ENCODE results near the gene LATS1. TPM values are rescaled to one million over a fixed set of nuclear protein-coding genes. Genes with fewer than 3 reads are reported as not detected.

Gene LATS1
- polyA plus RNA-seq, 1 of the 3 experiments (the other 2 are of a cell fraction), result 6.9 TPM

DNA sequence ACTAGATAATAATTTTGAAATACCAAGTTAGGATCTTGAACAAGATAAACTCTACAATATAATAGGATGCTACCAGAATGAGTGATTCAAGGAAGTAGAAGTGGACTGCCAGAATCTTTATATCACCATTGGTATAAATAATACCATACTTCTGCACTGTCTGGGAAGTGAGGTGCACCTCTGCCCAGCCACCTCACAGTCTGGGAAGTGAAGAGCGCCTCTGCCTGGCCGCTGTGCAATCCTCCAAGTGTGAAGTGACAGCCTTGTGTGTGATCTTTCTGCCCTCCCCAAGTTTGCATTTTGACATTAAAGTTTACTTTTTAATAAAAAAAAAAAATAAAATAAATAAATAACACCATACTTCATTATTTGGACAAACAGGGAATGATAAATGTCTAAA is 18.8 kb downstream of the LATS1 start:
- no peaks in the 10 kb centered on the region for H3K9me2 ChIP-seq
- no peak for DNase-seq
- H3K9me3 ChIP-seq, result no peaks in the 10 kb centered on the region
- TF ChIP-seq TEAD4 (IDR thresholded peaks at IDR 0.05; ENCODE audit: borderline replicate concordance, insufficient read depth) (no peak), CHD2 (IDR thresholded peaks at IDR 0.05; ENCODE audit: low read length, partially characterized antibody) (no peak), RFX5 (IDR thresholded peaks at IDR 0.05; ENCODE audit: low read length) (no peak), RAD21 (IDR thresholded peaks at IDR 0.05; ENCODE audit: low read length) (no peak), RCOR1 (IDR thresholded peaks at IDR 0.05; ENCODE audit: low read length) (no peak), SMC3 (IDR thresholded peaks at IDR 0.05; ENCODE audit: low read depth, low read length) (no peak), TCF12 (IDR thresholded peaks at IDR 0.05) (no peak), SIN3A (IDR thresholded peaks at IDR 0.05; ENCODE audit: borderline replicate concordance, low read depth, low read length) (no peak), MEF2A (IDR thresholded peaks at IDR 0.05; ENCODE audit: borderline replicate concordance, low read depth) (no peak)
- TF ChIP-seq, protein P1, sequence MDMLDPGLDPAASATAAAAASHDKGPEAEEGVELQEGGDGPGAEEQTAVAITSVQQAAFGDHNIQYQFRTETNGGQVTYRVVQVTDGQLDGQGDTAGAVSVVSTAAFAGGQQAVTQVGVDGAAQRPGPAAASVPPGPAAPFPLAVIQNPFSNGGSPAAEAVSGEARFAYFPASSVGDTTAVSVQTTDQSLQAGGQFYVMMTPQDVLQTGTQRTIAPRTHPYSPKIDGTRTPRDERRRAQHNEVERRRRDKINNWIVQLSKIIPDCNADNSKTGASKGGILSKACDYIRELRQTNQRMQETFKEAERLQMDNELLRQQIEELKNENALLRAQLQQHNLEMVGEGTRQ (IDR thresholded peaks at IDR 0.05; ENCODE audit: borderline replicate concordance, low read depth, low read length), result no peak
- TF ChIP-seq, protein P2, sequence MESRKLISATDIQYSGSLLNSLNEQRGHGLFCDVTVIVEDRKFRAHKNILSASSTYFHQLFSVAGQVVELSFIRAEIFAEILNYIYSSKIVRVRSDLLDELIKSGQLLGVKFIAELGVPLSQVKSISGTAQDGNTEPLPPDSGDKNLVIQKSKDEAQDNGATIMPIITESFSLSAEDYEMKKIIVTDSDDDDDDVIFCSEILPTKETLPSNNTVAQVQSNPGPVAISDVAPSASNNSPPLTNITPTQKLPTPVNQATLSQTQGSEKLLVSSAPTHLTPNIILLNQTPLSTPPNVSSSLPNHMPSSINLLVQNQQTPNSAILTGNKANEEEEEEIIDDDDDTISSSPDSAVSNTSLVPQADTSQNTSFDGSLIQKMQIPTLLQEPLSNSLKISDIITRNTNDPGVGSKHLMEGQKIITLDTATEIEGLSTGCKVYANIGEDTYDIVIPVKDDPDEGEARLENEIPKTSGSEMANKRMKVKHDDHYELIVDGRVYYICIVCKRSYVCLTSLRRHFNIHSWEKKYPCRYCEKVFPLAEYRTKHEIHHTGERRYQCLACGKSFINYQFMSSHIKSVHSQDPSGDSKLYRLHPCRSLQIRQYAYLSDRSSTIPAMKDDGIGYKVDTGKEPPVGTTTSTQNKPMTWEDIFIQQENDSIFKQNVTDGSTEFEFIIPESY (IDR thresholded peaks at IDR 0.05; ENCODE audit: borderline replicate concordance, low read depth), result no peak
- TF ChIP-seq, protein P3, sequence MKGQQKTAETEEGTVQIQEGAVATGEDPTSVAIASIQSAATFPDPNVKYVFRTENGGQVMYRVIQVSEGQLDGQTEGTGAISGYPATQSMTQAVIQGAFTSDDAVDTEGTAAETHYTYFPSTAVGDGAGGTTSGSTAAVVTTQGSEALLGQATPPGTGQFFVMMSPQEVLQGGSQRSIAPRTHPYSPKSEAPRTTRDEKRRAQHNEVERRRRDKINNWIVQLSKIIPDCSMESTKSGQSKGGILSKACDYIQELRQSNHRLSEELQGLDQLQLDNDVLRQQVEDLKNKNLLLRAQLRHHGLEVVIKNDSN (IDR thresholded peaks at IDR 0.05; ENCODE audit: borderline replicate concordance, low read depth), result no peak
- peaks cover 14 to 34% of the 10 kb centered on the region in 2 experiments for H3K36me3 ChIP-seq (replicated peaks in 1 of 2; ENCODE audit: control insufficient read depth in 1 of 2, insufficient read depth in 2 of 2, low read length in 1 of 2)
- no peak overlapping the region for H2AFZ ChIP-seq (ENCODE audit: low read depth)
- ChIA-PET POLR2A (no interaction called here), CTCF (interaction anchor here (1.0 to 1.4 kb wide), 2 partner anchors 25 to 32 kb away, joined by 3 read pairs; no protein-coding TSS in a partner anchor)
- peaks cover 4% of the 10 kb centered on the region for H3F3A ChIP-seq (replicated peaks; ENCODE audit: insufficient read depth)
- no peaks in the 10 kb centered on the region for H3K4me1 ChIP-seq (ENCODE audit: control insufficient read depth in 1 of 2, insufficient read depth in 2 of 2, low read depth in 1 of 2, low read length in 1 of 2)
- H3K27ac ChIP-seq (ENCODE audit: low read depth in 2 of 2, low read length in 1 of 2), result no peak overlapping the region
- WGBS (ENCODE audit: low lambda C conversion rate), result 96% methylated on average over 2 of the region's 2 CpGs
- H3K4me2 ChIP-seq, result no peak overlapping the region
- H3K27me3 ChIP-seq (ENCODE audit: insufficient read depth), result no peaks in the 10 kb centered on the region
- no peak overlapping the region for H3K4me3 ChIP-seq (ENCODE audit: low read depth in 2 of 2, low read length in 1 of 2)
- H3K79me2 ChIP-seq (ENCODE audit: insufficient read depth), result peaks cover 100% of the 10 kb centered on the region
- H3K9ac ChIP-seq, result no peak overlapping the region
- peaks cover 27% of the 10 kb centered on the region for H4K20me1 ChIP-seq (ENCODE audit: insufficient read depth)

DNA sequence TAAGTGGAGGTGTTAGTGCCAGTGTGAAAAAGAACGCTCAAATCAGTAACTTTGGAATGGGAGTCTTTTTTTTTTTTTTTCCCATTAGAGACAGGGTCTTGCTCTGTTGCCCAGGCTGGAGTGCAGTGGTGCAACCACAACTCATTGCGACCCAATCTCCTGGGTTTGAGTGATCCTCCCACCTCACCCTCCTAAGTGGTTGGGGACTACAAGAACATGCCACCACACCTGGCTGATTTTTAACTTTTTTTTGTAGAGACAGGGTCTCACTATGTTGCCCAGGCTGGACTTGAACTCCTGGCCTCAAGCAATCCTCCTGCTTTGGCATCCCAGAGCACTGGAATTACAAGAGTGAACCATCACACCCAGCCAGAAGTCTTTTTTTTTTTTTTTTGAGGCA is 19.7 kb downstream of the LATS1 start:
- peaks cover 21% of the 10 kb centered on the region for H4K20me1 ChIP-seq (ENCODE audit: insufficient read depth)
- POLR2A ChIA-PET, result no interaction called here
- H3K9me2 ChIP-seq, result no peaks in the 10 kb centered on the region
- peaks cover 15 to 41% of the 10 kb centered on the region in 2 experiments for H3K36me3 ChIP-seq (replicated peaks in 1 of 2; ENCODE audit: control insufficient read depth in 1 of 2, insufficient read depth in 2 of 2, low read length in 1 of 2)
- H3K4me1 ChIP-seq (ENCODE audit: control insufficient read depth in 1 of 2, insufficient read depth in 2 of 2, low read depth in 1 of 2, low read length in 1 of 2), result no peaks in the 10 kb centered on the region
- CTCF ChIA-PET, result no interaction called here
- DNase-seq, result no peak
- peaks cover 4% of the 10 kb centered on the region for H3F3A ChIP-seq (replicated peaks; ENCODE audit: insufficient read depth)
- H3K79me2 ChIP-seq (ENCODE audit: insufficient read depth), result peaks cover 100% of the 10 kb centered on the region
- H3K4me2 ChIP-seq, result no peak overlapping the region
- 100% methylated on average over 2 of the region's 2 CpGs for WGBS (ENCODE audit: low lambda C conversion rate)
- no peak overlapping the region for H2AFZ ChIP-seq (ENCODE audit: low read depth)
- H3K27ac ChIP-seq (ENCODE audit: low read depth in 2 of 2, low read length in 1 of 2), result no peak overlapping the region
- no peak overlapping the region for H3K9ac ChIP-seq
- no peak for TF ChIP-seq FOXM1 (IDR thresholded peaks at IDR 0.05; ENCODE audit: low read depth)
- TF ChIP-seq NRF1 (IDR thresholded peaks at IDR 0.05; ENCODE audit: low read depth, low read length), result no peak
- no peaks in the 10 kb centered on the region for H3K27me3 ChIP-seq (ENCODE audit: insufficient read depth)
- no peak overlapping the region for H3K4me3 ChIP-seq (ENCODE audit: low read depth in 2 of 2, low read length in 1 of 2)
- H3K9me3 ChIP-seq, result no peaks in the 10 kb centered on the region

Measured in SK-N-SH (cell line).